ENCODE data around the gene INTS11. TPM values are rescaled to one million over a fixed set of nuclear protein-coding genes. Genes with fewer than 3 reads are reported as not detected.

INTS11 gene
- total RNA-seq, 1 donor from 2014 or later, result 66.3 TPM

- Histone ChIP-seq H3K36me3 (ENCODE audit: control insufficient read depth, insufficient read depth, low read length) (no peaks in the 10 kb centered on the region), H3K27me3 (ENCODE audit: control insufficient read depth, insufficient read depth, low read length) (no peaks in the 10 kb centered on the region), H3K4me3 (ENCODE audit: low read depth, low read length) (no peak overlapping the region)
- no peak for DNase-seq (ENCODE audit: low read depth)
- FAIRE-seq, result no peak
- TF ChIP-seq CTCF (IDR thresholded peaks at IDR 0.05; ENCODE audit: insufficient read depth, low read length, severe bottlenecking), result no peak
These were observed 39.8 kb upstream of the INTS11 start for GRCh38 chr1:1364266-1364665.

GRCh38 chr1:1361982-1362423 is 37.5 kb upstream of the INTS11 start:
- Histone ChIP-seq H3K4me3 (ENCODE audit: low read depth, low read length) (no peak overlapping the region), H3K27me3 (ENCODE audit: control insufficient read depth, insufficient read depth, low read length) (no peaks in the 10 kb centered on the region), H3K36me3 (ENCODE audit: control insufficient read depth, insufficient read depth, low read length) (no peaks in the 10 kb centered on the region)
- FAIRE-seq, result no peak
- no peak for DNase-seq (ENCODE audit: low read depth)
- no peak for TF ChIP-seq CTCF (IDR thresholded peaks at IDR 0.05; ENCODE audit: insufficient read depth, low read length, severe bottlenecking)

GRCh38 chr1:1361233-1361981 is 36.9 kb upstream of the INTS11 start:
- no peak overlapping the region for H3K4me3 ChIP-seq (ENCODE audit: low read depth, low read length)
- FAIRE-seq (no peak), DNase-seq (ENCODE audit: low read depth) (no peak)
- no peak for TF ChIP-seq CTCF (IDR thresholded peaks at IDR 0.05; ENCODE audit: insufficient read depth, low read length, severe bottlenecking)
- H3K27me3 ChIP-seq (ENCODE audit: control insufficient read depth, insufficient read depth, low read length), result no peaks in the 10 kb centered on the region
- H3K36me3 ChIP-seq (ENCODE audit: control insufficient read depth, insufficient read depth, low read length), result no peaks in the 10 kb centered on the region

- no peak for TF ChIP-seq CTCF (IDR thresholded peaks at IDR 0.05; ENCODE audit: insufficient read depth, low read length, severe bottlenecking)
- Histone ChIP-seq H3K27me3 (ENCODE audit: control insufficient read depth, insufficient read depth, low read length) (no peaks in the 10 kb centered on the region), H3K4me3 (ENCODE audit: low read depth, low read length) (no peak overlapping the region), H3K36me3 (ENCODE audit: control insufficient read depth, insufficient read depth, low read length) (no peaks in the 10 kb centered on the region)
- FAIRE-seq, result peak; percentile 97
- DNase-seq (ENCODE audit: low read depth), result peak; percentile 66
These were observed 36.2 kb upstream of the INTS11 start for GRCh38 chr1:1360506-1361169.

GRCh38 chr1:1359664-1360468 is 35.4 kb upstream of the INTS11 start:
- Histone ChIP-seq H3K4me3 (ENCODE audit: low read depth, low read length) (no peak overlapping the region), H3K36me3 (ENCODE audit: control insufficient read depth, insufficient read depth, low read length) (no peaks in the 10 kb centered on the region), H3K27me3 (ENCODE audit: control insufficient read depth, insufficient read depth, low read length) (no peaks in the 10 kb centered on the region)
- no peak for TF ChIP-seq CTCF (IDR thresholded peaks at IDR 0.05; ENCODE audit: insufficient read depth, low read length, severe bottlenecking)
- DNase-seq (ENCODE audit: low read depth) (no peak), FAIRE-seq (no peak)
